Measurements from ENCODE around the gene HIVEP3.

DNA sequence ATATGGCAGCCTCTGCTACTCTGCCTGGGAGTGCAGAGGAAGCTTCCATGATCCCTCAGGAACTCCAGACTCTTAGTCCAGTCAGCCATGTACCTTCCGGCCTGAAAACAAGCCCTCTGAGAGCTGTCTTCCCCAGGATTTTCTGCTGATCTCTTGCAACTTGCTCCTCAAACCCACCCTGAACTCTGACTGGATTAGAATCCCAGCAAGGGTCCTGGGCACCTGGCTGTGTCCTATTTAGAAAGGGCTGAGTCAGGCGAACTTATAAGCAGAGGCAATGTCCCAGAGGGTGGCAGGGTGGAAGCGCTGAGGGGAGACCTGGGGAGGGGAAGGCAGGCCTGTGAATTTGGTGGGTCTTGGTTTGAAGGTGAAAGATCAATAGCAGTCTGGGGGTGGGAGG lies 249.8 kb downstream of the HIVEP3 start:
- TF ChIP-seq, protein P1, sequence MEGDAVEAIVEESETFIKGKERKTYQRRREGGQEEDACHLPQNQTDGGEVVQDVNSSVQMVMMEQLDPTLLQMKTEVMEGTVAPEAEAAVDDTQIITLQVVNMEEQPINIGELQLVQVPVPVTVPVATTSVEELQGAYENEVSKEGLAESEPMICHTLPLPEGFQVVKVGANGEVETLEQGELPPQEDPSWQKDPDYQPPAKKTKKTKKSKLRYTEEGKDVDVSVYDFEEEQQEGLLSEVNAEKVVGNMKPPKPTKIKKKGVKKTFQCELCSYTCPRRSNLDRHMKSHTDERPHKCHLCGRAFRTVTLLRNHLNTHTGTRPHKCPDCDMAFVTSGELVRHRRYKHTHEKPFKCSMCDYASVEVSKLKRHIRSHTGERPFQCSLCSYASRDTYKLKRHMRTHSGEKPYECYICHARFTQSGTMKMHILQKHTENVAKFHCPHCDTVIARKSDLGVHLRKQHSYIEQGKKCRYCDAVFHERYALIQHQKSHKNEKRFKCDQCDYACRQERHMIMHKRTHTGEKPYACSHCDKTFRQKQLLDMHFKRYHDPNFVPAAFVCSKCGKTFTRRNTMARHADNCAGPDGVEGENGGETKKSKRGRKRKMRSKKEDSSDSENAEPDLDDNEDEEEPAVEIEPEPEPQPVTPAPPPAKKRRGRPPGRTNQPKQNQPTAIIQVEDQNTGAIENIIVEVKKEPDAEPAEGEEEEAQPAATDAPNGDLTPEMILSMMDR (conservative IDR thresholded peaks at IDR 0.05; ENCODE audit: low read depth, low read length) = no peak
- TF ChIP-seq EZH2 (IDR thresholded peaks at IDR 0.05; ENCODE audit: borderline replicate concordance, low read depth, low read length, poor library complexity, severe bottlenecking) = no peak
